WTC11 (cell line): ENCODE measurements around the gene PLA2G5. TPM values are rescaled to one million over a fixed set of nuclear protein-coding genes. Genes with fewer than 3 reads are reported as not detected.

ENCODE experiments used
- ATAC-seq: fragments of 200-7000 bp; cut with Tn5 transposase; 2 replicates; pipeline ENCODE4 v1.10.0; 2021; ENCODE audit warnings: mild to moderate bottlenecking, moderate library complexity
- CTCF ChIA-PET: fragments of 300-600 bp; sonication (Branson Sonifier 250); formaldehyde crosslinking; loops from one replicate; lab custom pipeline; 2021; ENCODE audit warnings: antibody characterized with exemption; lab: Charles Lee
- POLR2A ChIA-PET: fragments of 350-600 bp; sonication (Branson Sonifier 250); formaldehyde crosslinking; loops from one replicate; lab custom pipeline; 2021; ENCODE audit warnings: antibody characterized with exemption; lab: Charles Lee
- DNase-seq: peaks from one replicate; pipeline ENCODE4 v3.0.0; 2021; ENCODE audit warnings: low spot score
- H3K27ac Mint-ChIP-seq: 2 replicates; pipeline ENCODE4 v1.8.0; 2021; ENCODE audit warnings: mixed read lengths
- H3K27me3 Mint-ChIP-seq: 2 replicates; pipeline ENCODE4 v1.8.0; 2021; ENCODE audit warnings: low read depth, mild to moderate bottlenecking, moderate library complexity, mixed read lengths
- H3K36me3 Mint-ChIP-seq: 2 replicates; pipeline ENCODE4 v1.8.0; 2021; ENCODE audit warnings: mixed read lengths
- H3K4me1 Mint-ChIP-seq: 2 replicates; pipeline ENCODE4 v1.8.0; 2022; ENCODE audit warnings: mixed read lengths
- H3K4me3 Mint-ChIP-seq: 2 replicates; pipeline ENCODE4 v1.8.0; 2021; ENCODE audit warnings: mild to moderate bottlenecking, moderate library complexity, mixed read lengths
- H3K9me3 Mint-ChIP-seq: 2 replicates; pipeline ENCODE4 v1.8.0; 2021; ENCODE audit warnings: mixed read lengths
- CBFB ChIP-seq: sonication (generic); formaldehyde crosslinking; IDR thresholded peaks from 2 replicates; pipeline ENCODE4 v1.8.1; 2022; ENCODE audit warnings: mild to moderate bottlenecking, low read depth, missing genetic modification reagents
- CREB1 ChIP-seq: sonication (generic); formaldehyde crosslinking; IDR thresholded peaks from 2 replicates; pipeline ENCODE4 v1.8.0; 2023; ENCODE audit warnings: mild to moderate bottlenecking, missing genetic modification reagents
- CTCF ChIP-seq: fragments of 200-600 bp; IDR thresholded peaks from 2 replicates; pipeline ENCODE4 v1.8.0; 2022; ENCODE audit warnings: antibody characterized with exemption
- GABPB1 ChIP-seq: sonication (generic); formaldehyde crosslinking; IDR thresholded peaks from 2 replicates; pipeline ENCODE4 v1.8.1; 2023; ENCODE audit warnings: mild to moderate bottlenecking, missing genetic modification reagents
- HMGXB4 ChIP-seq: sonication (generic); formaldehyde crosslinking; IDR thresholded peaks from 2 replicates; pipeline ENCODE4 v1.8.1; 2023; ENCODE audit warnings: mild to moderate bottlenecking, moderate library complexity, missing genetic modification reagents
- IRF2 ChIP-seq: sonication (generic); formaldehyde crosslinking; IDR thresholded peaks from 2 replicates; pipeline ENCODE4 v1.8.0; 2022; ENCODE audit warnings: low read depth, missing genetic modification reagents, borderline replicate concordance
- MLX ChIP-seq: sonication (generic); formaldehyde crosslinking; IDR thresholded peaks from 2 replicates; pipeline ENCODE4 v1.8.1; 2023; ENCODE audit warnings: mild to moderate bottlenecking, missing genetic modification reagents, moderate library complexity
- NFYB ChIP-seq: sonication (generic); formaldehyde crosslinking; conservative IDR thresholded peaks from 2 replicates; pipeline ENCODE4 v1.8.0; 2022; ENCODE audit warnings: low read depth, missing genetic modification reagents
- PRDM15 ChIP-seq: sonication (generic); formaldehyde crosslinking; IDR thresholded peaks from 2 replicates; pipeline ENCODE4 v1.8.0; 2022; ENCODE audit warnings: missing genetic modification reagents
- PREB ChIP-seq: sonication (generic); formaldehyde crosslinking; IDR thresholded peaks from 2 replicates; pipeline ENCODE4 v1.8.1; 2022; ENCODE audit warnings: mild to moderate bottlenecking, missing genetic modification reagents, moderate library complexity, borderline replicate concordance
- SP1 ChIP-seq: sonication (generic); formaldehyde crosslinking; conservative IDR thresholded peaks from 2 replicates; pipeline ENCODE4 v1.8.1; 2022; ENCODE audit warnings: missing genetic modification reagents
- USF1 ChIP-seq: sonication (generic); formaldehyde crosslinking; IDR thresholded peaks from 2 replicates; pipeline ENCODE4 v1.8.0; 2022; ENCODE audit warnings: mild to moderate bottlenecking, missing genetic modification reagents
- USF2 ChIP-seq: sonication (generic); formaldehyde crosslinking; IDR thresholded peaks from 2 replicates; pipeline ENCODE4 v1.8.1; 2023; ENCODE audit warnings: mild to moderate bottlenecking, missing genetic modification reagents, moderate library complexity
- ZNF263 ChIP-seq: sonication (generic); formaldehyde crosslinking; IDR thresholded peaks from 2 replicates; pipeline ENCODE4 v1.8.1; 2022; ENCODE audit warnings: low read depth, mild to moderate bottlenecking, moderate library complexity, missing genetic modification reagents
- ZNF671 ChIP-seq: fragments of 250-450 bp; sonication (Bioruptor Pico); IDR thresholded peaks from 2 replicates; pipeline ENCODE4 v1.8.0; 2021; ENCODE audit warnings: mild to moderate bottlenecking
- total RNA-seq: library from RNA; stranded (reverse); gene quantifications from 3 replicates; pipeline ENCODE4 v1.2.3, GENCODE V29; 2021
- TF ChIP-seq, protein P1 (sequence below): sonication (generic); formaldehyde crosslinking; IDR thresholded peaks from 2 replicates; pipeline ENCODE4 v1.8.0; 2022; ENCODE audit warnings: mild to moderate bottlenecking, missing genetic modification reagents

The PLA2G5 gene
- total RNA-seq, 1 experiment from 2014 or later = not detected

DNA sequence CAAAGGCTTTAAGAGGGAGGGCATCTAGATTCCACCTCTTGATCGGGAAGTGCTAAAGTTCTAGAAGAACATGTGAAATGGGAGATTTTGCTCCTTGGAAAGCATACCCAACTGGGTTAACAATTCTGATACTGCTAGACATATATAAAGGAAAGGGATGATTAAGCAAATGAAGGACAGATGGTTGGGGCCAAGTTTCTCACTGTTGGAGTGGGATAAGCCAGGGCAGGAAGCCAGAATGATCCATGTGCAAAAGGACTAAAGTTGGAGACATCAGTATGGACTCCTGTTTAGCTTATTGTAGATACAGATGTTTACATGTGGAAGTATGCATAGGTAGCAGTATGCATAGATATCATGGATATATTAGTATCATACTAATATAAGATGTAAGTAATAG, 16.8 kb downstream of the PLA2G5 start (continued):
- TF ChIP-seq MLX (no peak), CBFB (CRISPR knock-in tag) (no peak), ZNF263 (CRISPR knock-in tag) (no peak), IRF2 (CRISPR knock-in tag) (no peak)

- no peak overlapping the region for H3K4me3 Mint-ChIP-seq
- CTCF ChIA-PET = interaction anchor here (0.7 kb wide), 1 partner anchor 181 kb away, joined by 3 read pairs; no protein-coding TSS in a partner anchor
- ATAC-seq = no peak
- POLR2A ChIA-PET = no interaction called here
- peak; percentile 15 for DNase-seq
- TF ChIP-seq CREB1 (CRISPR knock-in tag) (no peak), CTCF (peak; percentile 35; the same call in 1 of the 2 replicates), PRDM15 (no peak), GABPB1 (CRISPR knock-in tag) (no peak), NFYB (CRISPR knock-in tag) (no peak)
- TF ChIP-seq, all 79 proteins: peak for 1
- Mint-ChIP-seq H3K36me3 (no peaks in the 10 kb centered on the region), H3K4me1 (peaks cover 5% of the 10 kb centered on the region), H3K27ac (no peak overlapping the region), H3K27me3 (peaks cover 8% of the 10 kb centered on the region), H3K9me3 (peaks cover 18% of the 10 kb centered on the region)
Observed at GRCh38 chr1:20087668-20088067, 17.7 kb downstream of the PLA2G5 start.

DNA sequence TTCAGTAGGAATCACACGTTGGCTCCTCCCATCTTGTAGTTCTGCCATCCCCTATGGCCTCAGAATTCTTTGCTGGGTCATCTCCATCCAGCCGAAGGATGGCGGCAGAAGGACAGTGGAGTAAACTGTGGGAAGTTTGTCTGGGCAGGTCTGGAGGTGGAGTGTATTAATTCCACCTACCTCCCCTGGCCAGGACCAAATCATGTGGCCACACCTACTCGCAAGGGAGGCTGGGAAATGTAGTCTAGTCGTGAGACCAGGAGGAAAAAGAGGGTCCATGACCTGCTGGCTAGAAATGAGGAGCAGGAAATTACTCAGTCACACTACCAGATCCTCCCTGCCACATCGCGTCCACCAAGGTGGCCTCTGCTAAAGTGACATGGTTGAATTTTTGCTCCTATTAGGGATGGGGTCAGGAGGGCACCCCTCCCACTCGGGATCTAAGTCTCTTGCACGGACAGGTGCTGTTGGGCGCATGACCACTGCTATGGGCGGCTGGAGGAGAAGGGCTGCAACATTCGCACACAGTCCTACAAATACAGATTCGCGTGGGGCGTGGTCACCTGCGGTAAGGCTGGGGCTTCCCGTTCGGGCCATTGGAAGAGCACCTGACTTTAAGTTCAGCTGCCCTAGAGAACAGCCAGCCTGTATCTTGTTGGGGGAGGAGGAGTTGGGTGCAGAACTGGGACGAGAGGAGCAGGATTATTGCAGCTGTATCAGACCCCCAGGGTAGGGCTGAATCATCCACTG, 19.5 kb downstream of the PLA2G5 start:
- Mint-ChIP-seq H3K4me3 (peak overlapping the region; percentile 42), H3K27ac (peak overlapping the region; percentile 47), H3K36me3 (peaks cover 2% of the 10 kb centered on the region; the same call in 1 of the 2 replicates), H3K9me3 (peaks cover 29% of the 10 kb centered on the region), H3K4me1 (peaks cover 5% of the 10 kb centered on the region), H3K27me3 (peaks cover 11% of the 10 kb centered on the region)
- DNase-seq (peak; percentile 60), ATAC-seq (peak; percentile 98)
- ChIA-PET POLR2A (no interaction called here), CTCF (interaction anchor here (1.6 kb wide), 1 partner anchor 114 kb away, joined by 5 read pairs; no protein-coding TSS in a partner anchor)
- TF ChIP-seq ZNF671 (CRISPR knock-in tag) (no peak), USF2 (CRISPR knock-in tag) (peak; percentile 84), PREB (CRISPR knock-in tag) (no peak), SP1 (CRISPR knock-in tag) (0 out of 2 replicates have a peak, but pooled peaks have one; percentile 32), HMGXB4 (no peak), USF1 (CRISPR knock-in tag) (peak; percentile 81)
- TF ChIP-seq, protein P1, sequence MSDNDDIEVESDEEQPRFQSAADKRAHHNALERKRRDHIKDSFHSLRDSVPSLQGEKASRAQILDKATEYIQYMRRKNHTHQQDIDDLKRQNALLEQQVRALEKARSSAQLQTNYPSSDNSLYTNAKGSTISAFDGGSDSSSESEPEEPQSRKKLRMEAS (CRISPR knock-in tag) = 0 out of 2 replicates have a peak, but pooled peaks have one; percentile 21
